VCaP (cell line): Measurements from ENCODE around the gene LEPR.

Experiments used
- H3K27ac ChIP-seq: fragments of 450-650 bp; 2 replicates; pipeline ENCODE4 v1.5.1; 2017
- CTCF ChIP-seq: fragments of 450-650 bp; conservative IDR thresholded peaks from 2 replicates; pipeline ENCODE4 v1.5.1; 2017; ENCODE audit warnings: mild to moderate bottlenecking, moderate library complexity

The LEPR gene

GRCh38 chr1:65469126-65469888 lies 48.8 kb downstream of the LEPR start:
- no peak overlapping the region for H3K27ac ChIP-seq

GRCh38 chr1:65469889-65470340 lies 49.4 kb downstream of the LEPR start:
- TF ChIP-seq CTCF, result no peak
- H3K27ac ChIP-seq, result no peak overlapping the region

More at GRCh38 chr1:65469126-65469888, 48.8 kb downstream of the LEPR start:
- TF ChIP-seq CTCF, result no peak
